Prostate gland (tissue), 2 donors: ENCODE results near the gene GABPB2.

ENCODE experiments used
- POLR2A ChIP-seq: fragments of 450-650 bp; IDR thresholded peaks from one replicate; pipeline ENCODE4 v1.6.1; 2016; ENCODE audit warnings: antibody characterized with exemption, mild to moderate bottlenecking
- POLR2AphosphoS5 ChIP-seq: sonication (generic); formaldehyde crosslinking; IDR thresholded peaks from one replicate; pipeline ENCODE4 v1.6.1; 2017; ENCODE audit warnings: antibody characterized with exemption
- TF ChIP-seq, protein P1 (sequence below), 4 experiments: fragments of 200-600 bp in 2 of 4; fragments of 450-650 bp in 2 of 4; sonication (generic) in 2 of 4; IDR thresholded peaks; 1 replicate in 3 of 4; 2 replicates in 1 of 4; pipeline ENCODE4 v1.5.1; 2016 to 2019; ENCODE audit warnings: antibody characterized with exemption in 4 of 4, mild to moderate bottlenecking in 2 of 4, moderate library complexity in 2 of 4

DNA sequence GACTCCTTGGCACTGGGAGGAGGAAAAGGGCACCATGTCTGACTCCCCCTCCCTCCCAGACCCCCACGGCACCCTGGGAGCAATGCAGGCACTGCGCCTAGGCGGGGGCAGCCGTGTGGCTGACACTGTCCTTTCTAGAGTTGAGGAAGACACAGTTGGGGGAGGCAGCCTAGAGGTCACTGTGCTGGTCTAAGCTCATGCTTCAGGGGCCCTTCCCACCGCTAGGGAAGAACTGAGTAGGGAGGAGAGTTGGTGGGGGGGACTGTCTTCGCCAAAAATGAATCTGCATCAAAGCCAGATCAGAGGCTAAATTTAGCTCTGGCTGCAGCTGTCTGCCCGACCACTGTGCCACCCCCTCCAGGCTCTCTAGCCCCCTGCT, 72.5 kb downstream of the GABPB2 start:
- TF ChIP-seq, protein P1, sequence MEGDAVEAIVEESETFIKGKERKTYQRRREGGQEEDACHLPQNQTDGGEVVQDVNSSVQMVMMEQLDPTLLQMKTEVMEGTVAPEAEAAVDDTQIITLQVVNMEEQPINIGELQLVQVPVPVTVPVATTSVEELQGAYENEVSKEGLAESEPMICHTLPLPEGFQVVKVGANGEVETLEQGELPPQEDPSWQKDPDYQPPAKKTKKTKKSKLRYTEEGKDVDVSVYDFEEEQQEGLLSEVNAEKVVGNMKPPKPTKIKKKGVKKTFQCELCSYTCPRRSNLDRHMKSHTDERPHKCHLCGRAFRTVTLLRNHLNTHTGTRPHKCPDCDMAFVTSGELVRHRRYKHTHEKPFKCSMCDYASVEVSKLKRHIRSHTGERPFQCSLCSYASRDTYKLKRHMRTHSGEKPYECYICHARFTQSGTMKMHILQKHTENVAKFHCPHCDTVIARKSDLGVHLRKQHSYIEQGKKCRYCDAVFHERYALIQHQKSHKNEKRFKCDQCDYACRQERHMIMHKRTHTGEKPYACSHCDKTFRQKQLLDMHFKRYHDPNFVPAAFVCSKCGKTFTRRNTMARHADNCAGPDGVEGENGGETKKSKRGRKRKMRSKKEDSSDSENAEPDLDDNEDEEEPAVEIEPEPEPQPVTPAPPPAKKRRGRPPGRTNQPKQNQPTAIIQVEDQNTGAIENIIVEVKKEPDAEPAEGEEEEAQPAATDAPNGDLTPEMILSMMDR (IDR thresholded peaks at IDR 0.05): no peak
- TF ChIP-seq POLR2AphosphoS5: no peak
- TF ChIP-seq POLR2A: no peak
